H9 (cell line): Measurements from ENCODE around the gene DNAJC5. TPM values are rescaled to one million over a fixed set of nuclear protein-coding genes. Genes with fewer than 3 reads are reported as not detected.

Source experiments
- DNase-seq: peaks from one replicate; pipeline ENCODE4 v3.0.0-alpha.2; 2017
- H2AFZ ChIP-seq: one replicate; pipeline ENCODE4 v1.6.1; 2013; ENCODE audit warnings: mild to moderate bottlenecking, low read length, control low read depth, moderate library complexity
- H2AK5ac ChIP-seq: 2 replicates; pipeline ENCODE4 v1.6.1; 2013; ENCODE audit warnings: low read length, control low read depth, mixed read lengths; ENCODE audit not compliant: insufficient read length
- H2BK120ac ChIP-seq: one replicate; pipeline ENCODE4 v1.6.1; 2013; ENCODE audit warnings: low read depth, mild to moderate bottlenecking, low read length, control low read depth, inconsistent platforms; ENCODE audit not compliant: poor library complexity, severe bottlenecking
- H2BK12ac ChIP-seq: 2 replicates; pipeline ENCODE4 v1.6.1; 2013; ENCODE audit warnings: low read length, control low read depth, mixed read lengths, low read depth; ENCODE audit not compliant: insufficient read length
- H2BK15ac ChIP-seq: 2 replicates; pipeline ENCODE4 v1.6.1; 2013; ENCODE audit warnings: low read depth, low read length, control low read depth
- H2BK20ac ChIP-seq: one replicate; pipeline ENCODE4 v1.6.1; 2013; ENCODE audit warnings: low read depth, mild to moderate bottlenecking, low read length, control low read depth, inconsistent platforms; ENCODE audit not compliant: poor library complexity, severe bottlenecking
- H2BK5ac ChIP-seq: 2 replicates; pipeline ENCODE4 v1.6.1; 2013; ENCODE audit warnings: low read length, control low read depth, mixed read lengths; ENCODE audit not compliant: insufficient read length
- H3K14ac ChIP-seq: 2 replicates; pipeline ENCODE4 v1.6.1; 2013; ENCODE audit warnings: low read length, control low read depth; ENCODE audit not compliant: insufficient read depth
- H3K18ac ChIP-seq: 2 replicates; pipeline ENCODE4 v1.6.1; 2013; ENCODE audit warnings: low read depth, mild to moderate bottlenecking, mixed read lengths, low read length, control low read depth; ENCODE audit not compliant: insufficient read length
- H3K23ac ChIP-seq: 2 replicates; pipeline ENCODE4 v1.6.1; 2013; ENCODE audit warnings: low read length, control low read depth, mixed read lengths, low read depth; ENCODE audit not compliant: insufficient read length
- H3K23me2 ChIP-seq: 2 replicates; pipeline ENCODE4 v1.6.1; 2013; ENCODE audit warnings: low read depth, mild to moderate bottlenecking, mixed read lengths, low read length, control low read depth; ENCODE audit not compliant: insufficient read length, poor library complexity, severe bottlenecking
- H3K27ac ChIP-seq: 2 replicates; pipeline ENCODE4 v1.5.1; 2013; ENCODE audit warnings: low read length, control low read depth, mixed read lengths, low read depth; ENCODE audit not compliant: insufficient read length
- H3K27me3 ChIP-seq: 2 replicates; pipeline ENCODE4 v1.6.1; 2013; ENCODE audit warnings: low read length, control low read depth, inconsistent platforms; ENCODE audit not compliant: insufficient read depth
- H3K4ac ChIP-seq: 2 replicates; pipeline ENCODE4 v1.6.1; 2013; ENCODE audit warnings: low read depth, mild to moderate bottlenecking, control low read depth, inconsistent platforms, low read length, moderate library complexity
- H3K4me1 ChIP-seq: 2 replicates; pipeline ENCODE4 v1.6.1; 2013; ENCODE audit warnings: low read length, control low read depth, inconsistent platforms; ENCODE audit not compliant: insufficient read depth
- H3K4me2 ChIP-seq: 2 replicates; pipeline ENCODE4 v1.6.1; 2013; ENCODE audit warnings: low read length, control low read depth, mixed read lengths; ENCODE audit not compliant: insufficient read length, insufficient read depth
- H3K56ac ChIP-seq: 2 replicates; pipeline ENCODE4 v1.6.1; 2013; ENCODE audit warnings: low read depth, mild to moderate bottlenecking, mixed read lengths, low read length, control low read depth; ENCODE audit not compliant: insufficient read length
- H3K79me1 ChIP-seq: 2 replicates; pipeline ENCODE4 v1.6.1; 2013; ENCODE audit warnings: low read depth, mild to moderate bottlenecking, moderate library complexity, low read length, control low read depth, inconsistent platforms; ENCODE audit not compliant: insufficient read depth, poor library complexity, severe bottlenecking
- H3K79me2 ChIP-seq: 2 replicates; pipeline ENCODE4 v1.6.1; 2013; ENCODE audit warnings: low read length, control low read depth, inconsistent platforms; ENCODE audit not compliant: insufficient read depth
- H3K9ac ChIP-seq: 2 replicates; pipeline ENCODE4 v1.6.1; 2013; ENCODE audit warnings: low read length, control low read depth, mixed read lengths; ENCODE audit not compliant: insufficient read length; ENCODE audit errors: extremely low read depth
- H3K9me3 ChIP-seq: one replicate; pipeline ENCODE4 v1.6.1; 2013; ENCODE audit warnings: low read depth, low read length, inconsistent platforms; ENCODE audit not compliant: control insufficient read depth
- H3T11ph ChIP-seq: one replicate; pipeline ENCODE4 v1.6.1; 2013; ENCODE audit warnings: mild to moderate bottlenecking, low read length, control low read depth, inconsistent platforms
- H4K20me1 ChIP-seq: one replicate; pipeline ENCODE4 v1.6.1; 2013; ENCODE audit not compliant: control insufficient read depth, insufficient read length, insufficient read depth
- H4K5ac ChIP-seq: 2 replicates; pipeline ENCODE4 v1.6.1; 2013; ENCODE audit warnings: low read depth, mild to moderate bottlenecking, mixed read lengths, low read length, control low read depth; ENCODE audit not compliant: insufficient read length
- H4K8ac ChIP-seq: replicated peaks from 2 replicates; pipeline ENCODE4 v1.6.1; 2013; ENCODE audit warnings: low read length, control low read depth, mixed read lengths, low read depth; ENCODE audit not compliant: insufficient read length
- H4K91ac ChIP-seq: 2 replicates; pipeline ENCODE4 v1.6.1; 2013; ENCODE audit warnings: low read depth, mild to moderate bottlenecking, moderate library complexity, mixed read lengths, low read length, control low read depth; ENCODE audit not compliant: insufficient read length
- H3K27ac Mint-ChIP-seq, 3 experiments: 2 replicates in 2 of 3; 3 replicates in 1 of 3; pipeline ENCODE4 v1.8.0; 2020 to 2021; ENCODE audit warnings: mixed read lengths in 3 of 3, mild to moderate bottlenecking in 1 of 3, moderate library complexity in 1 of 3
- H3K27me3 Mint-ChIP-seq: 2 replicates; pipeline ENCODE4 v1.8.0; 2021; ENCODE audit warnings: low read depth, mild to moderate bottlenecking, moderate library complexity, mixed read lengths
- H3K36me3 Mint-ChIP-seq, 3 experiments: 2 replicates in 2 of 3; 3 replicates in 1 of 3; pipeline ENCODE4 v1.8.0; 2020 to 2021; ENCODE audit warnings: low read depth in 3 of 3, mixed read lengths in 3 of 3; ENCODE audit not compliant: insufficient read depth in 1 of 3
- H3K4me1 Mint-ChIP-seq, 2 experiments: 2 replicates each; pipeline ENCODE4 v1.8.0; 2020; ENCODE audit warnings: mixed read lengths in 2 of 2
- H3K4me3 Mint-ChIP-seq, 2 experiments: 2 replicates in 1 of 2; 3 replicates in 1 of 2; pipeline ENCODE4 v1.8.0; 2020 to 2021; ENCODE audit warnings: mild to moderate bottlenecking in 2 of 2, mixed read lengths in 2 of 2, moderate library complexity in 1 of 2
- H3K9me3 Mint-ChIP-seq, 2 experiments: 2 replicates in 1 of 2; 3 replicates in 1 of 2; pipeline ENCODE4 v1.8.0; 2020; ENCODE audit warnings: mild to moderate bottlenecking in 2 of 2, mixed read lengths in 2 of 2, moderate library complexity in 1 of 2
- CTCF ChIP-seq: fragments of 200-600 bp; sonication (generic); conservative IDR thresholded peaks from 3 replicates; pipeline ENCODE4 v1.8.0; 2021; ENCODE audit warnings: antibody characterized with exemption, mild to moderate bottlenecking
- WGBS: extraction: QIAGEN DNeasy Blood & Tissue Kit; methylation state at CpG from one replicate; pipeline ENCODE4 v1.1.7; 2013; ENCODE audit warnings: missing lambda C conversion rate, low lambda C conversion rate, mixed read lengths; ENCODE audit not compliant: insufficient read length; ENCODE audit errors: extremely low coverage; 5-methylcytosine and 5-hydroxymethylcytosine counted together
- total RNA-seq: library from RNA; stranded (reverse); gene quantifications from 2 replicates; pipeline ENCODE4 v1.2.1, GENCODE V29; 2021

Gene DNAJC5
- total RNA-seq, 1 experiment from 2014 or later: 43.0 TPM

- Histone ChIP-seq H2BK120ac (no peak within 1 kb of the TSS), H3K4me2 (peak within 1 kb of the TSS; percentile 67), H4K20me1 (no peaks in the 10 kb centered on the region), H3K27me3 (no peaks in the 10 kb centered on the region), H3K9ac (peak within 1 kb of the TSS; percentile 41), H3K9me3 (no peaks in the 10 kb centered on the region), H2AK5ac (no peak within 1 kb of the TSS), H3T11ph (no peak within 1 kb of the TSS), H2BK15ac (no peak within 1 kb of the TSS), H2BK5ac (no peak within 1 kb of the TSS), H3K79me1 (peaks cover 6% of the 10 kb centered on the region), H3K23ac (no peak within 1 kb of the TSS), H2BK20ac (no peak within 1 kb of the TSS), H3K79me2 (peaks cover 4% of the 10 kb centered on the region; the same call in 1 of the 2 replicates), H4K5ac (no peak within 1 kb of the TSS), H3K23me2 (peaks cover 13% of the 10 kb centered on the region), H3K14ac (no peak within 1 kb of the TSS; the same call in 1 of the 2 replicates), H3K56ac (no peak within 1 kb of the TSS), H2AFZ (no peak within 1 kb of the TSS), H4K8ac (no peak within 1 kb of the TSS), H3K18ac (no peak within 1 kb of the TSS), H3K4ac (no peak within 1 kb of the TSS), H3K27ac (no peak within 1 kb of the TSS), H4K91ac (no peak within 1 kb of the TSS), H2BK12ac (no peak within 1 kb of the TSS), H3K4me1 (peaks cover 3% of the 10 kb centered on the region; the same call in 1 of the 2 replicates)
- no CpG with 5 or more reads among the region's 52 CpGs for WGBS
- peaks cover 27% of the 10 kb centered on the region in 2 experiments for H3K4me1 Mint-ChIP-seq
- H3K4me3 Mint-ChIP-seq: peak within 1 kb of the TSS; percentile 93 to 95
- H3K36me3 Mint-ChIP-seq: peaks cover 15 to 26% (median 25%) of the 10 kb centered on the region in 3 experiments
- TF ChIP-seq CTCF: peak; percentile 39; the same call in 1 of the 3 replicates
- H3K27ac Mint-ChIP-seq: peak within 1 kb of the TSS; percentile 7 to 83 (median 80); a peak in 4 of 7 replicates
- DNase-seq: peak; percentile 60
- H3K27me3 Mint-ChIP-seq: peaks cover 1% of the 10 kb centered on the region; the same call in 1 of the 2 replicates
- H3K9me3 Mint-ChIP-seq: no peaks in the 10 kb centered on the region
These were observed 84.8 kb downstream of the DNAJC5 start, which contains the start of gene SAMD10 for GRCh38 chr20:63979557-63980316. Gene SAMD10 (minus strand): TSS chr20:63979642. CDS start chr20:63979467, 175 bp downstream.
